ENCODE data around the gene RBM34.

RBM34 gene

GRCh38 chr1:235152235-235152634 is 8.8 kb downstream of the RBM34 start:
- DNase-seq (ENCODE audit: low read depth in 2 of 2) = no peak

GRCh38 chr1:235151033-235151432 is 10.0 kb downstream of the RBM34 start:
- no peak for DNase-seq (ENCODE audit: low read depth in 2 of 2)

GRCh38 chr1:235149824-235150223 is 11.2 kb downstream of the RBM34 start:
- DNase-seq (ENCODE audit: low read depth in 2 of 2) = no peak

- no peak for DNase-seq (ENCODE audit: low read depth in 2 of 2)
Observed at GRCh38 chr1:235147269-235147668, 13.8 kb downstream of the RBM34 start.

GRCh38 chr1:235145639-235146038 is 15.4 kb downstream of the RBM34 start:
- DNase-seq (ENCODE audit: low read depth in 2 of 2) = no peak

- no peak for DNase-seq (ENCODE audit: low read depth in 2 of 2)
Observed at GRCh38 chr1:235142991-235143390, 18.1 kb downstream of the RBM34 start.

- DNase-seq (ENCODE audit: low read depth in 2 of 2) = no peak
Observed at GRCh38 chr1:235139315-235139714, 21.7 kb downstream of the RBM34 start.

GRCh38 chr1:235138821-235139220 is 22.2 kb downstream of the RBM34 start:
- no peak for DNase-seq (ENCODE audit: low read depth in 2 of 2)

GRCh38 chr1:235136111-235136510 is 24.9 kb downstream of the RBM34 start:
- DNase-seq (ENCODE audit: low read depth in 2 of 2) = no peak

GRCh38 chr1:235134171-235134570 is 26.9 kb downstream of the RBM34 start:
- DNase-seq (ENCODE audit: low read depth in 2 of 2) = no peak

- no peak for DNase-seq (ENCODE audit: low read depth in 2 of 2)
Observed at GRCh38 chr1:235133086-235133485, 28.0 kb downstream of the RBM34 start.

- no peak for DNase-seq (ENCODE audit: low read depth in 2 of 2)
Observed at GRCh38 chr1:235131961-235132360, 29.1 kb downstream of the RBM34 start.

- DNase-seq (ENCODE audit: low read depth in 2 of 2) = no peak
Observed at GRCh38 chr1:235130766-235131270, 30.2 kb downstream of the RBM34 start.

GRCh38 chr1:235129774-235130570 is 31.1 kb downstream of the RBM34 start:
- no peak for DNase-seq (ENCODE audit: low read depth in 2 of 2)

- DNase-seq (ENCODE audit: low read depth in 2 of 2) = peak; percentile 89 to 90
Observed at GRCh38 chr1:235128456-235129328, 32.4 kb downstream of the RBM34 start, which contains the start of gene TOMM20. TSS of gene TOMM20 (minus strand) at chr1:235128837. CDS start at chr1:235128715, 122 bp downstream.

- no peak for DNase-seq (ENCODE audit: low read depth in 2 of 2)
Observed at GRCh38 chr1:235127732-235128455, 33.2 kb downstream of the RBM34 start.

GRCh38 chr1:235127203-235127602 is 33.8 kb downstream of the RBM34 start:
- DNase-seq (ENCODE audit: low read depth in 2 of 2) = no peak

GRCh38 chr1:235124665-235125064 is 36.4 kb downstream of the RBM34 start:
- DNase-seq (ENCODE audit: low read depth in 2 of 2) = no peak

- no peak for DNase-seq (ENCODE audit: low read depth in 2 of 2)
Observed at GRCh38 chr1:235124111-235124510, 36.9 kb downstream of the RBM34 start.

- DNase-seq (ENCODE audit: low read depth in 2 of 2) = no peak
Observed at GRCh38 chr1:235122348-235122747, 38.7 kb downstream of the RBM34 start.

- no peak for DNase-seq (ENCODE audit: low read depth in 2 of 2)
Observed at GRCh38 chr1:235113183-235113917, 47.7 kb downstream of the RBM34 start.

Measured in stimulated activated CD4-positive, alpha-beta T cell treated with anti-CD3 and anti-CD28 coated beads, Interleukin-12 subunit alpha, Interleukin-12 subunit beta, amount 100 ng/mL, for 24 hours (primary cell).